Caco-2 (cell line): Measurements from ENCODE around the gene ACOT11. TPM values are rescaled to one million over a fixed set of nuclear protein-coding genes. Genes with fewer than 3 reads are reported as not detected.

Source experiments
- BruUV-seq: library from RNA; stranded (reverse); fragments of 400-500 nt; replicated peaks from 2 replicates; lab custom pipeline; 2021; lab: Mats Ljungman, UMichigan
- CTCF ChIA-PET: fragments of 300-600 bp; sonication (Branson Sonifier 250); formaldehyde crosslinking; loops from one replicate; lab custom pipeline; 2022; ENCODE audit warnings: antibody characterized with exemption; lab: Charles Lee
- POLR2A ChIA-PET: fragments of 300-600 bp; sonication (Branson Sonifier 250); formaldehyde crosslinking; loops from one replicate; lab custom pipeline; 2022; ENCODE audit warnings: antibody characterized with exemption; lab: Charles Lee
- DNase-seq, 2 experiments: peaks; one replicate each; pipeline versions ENCODE4 v3.0.0 to v3.0.0-alpha.2; 2020 to 2022
- H3K27me3 ChIP-seq: replicated peaks from 2 replicates; pipeline ENCODE4 v1.6.0; 2011; ENCODE audit warnings: low read length; ENCODE audit not compliant: control insufficient read depth, insufficient read depth
- H3K36me3 ChIP-seq: 2 replicates; pipeline ENCODE4 v1.5.1; 2011; ENCODE audit warnings: low read length; ENCODE audit not compliant: control insufficient read depth, insufficient read depth
- H3K4me1 ChIP-seq: fragments of 250-450 bp; sonication (Bioruptor Pico); 2 replicates; pipeline ENCODE4 v1.5.1; 2020; ENCODE audit warnings: mild to moderate bottlenecking
- H3K4me3 ChIP-seq: 2 replicates; pipeline ENCODE4 v1.5.1; 2011; ENCODE audit warnings: low read depth, mild to moderate bottlenecking, control low read depth, low read length
- H3K9me3 ChIP-seq: fragments of 250-450 bp; sonication (Bioruptor Pico); 2 replicates; pipeline ENCODE4 v1.5.1; 2020; ENCODE audit warnings: mild to moderate bottlenecking, moderate library complexity
- H3K27ac Mint-ChIP-seq: one replicate; pipeline ENCODE4 v1.8.0; 2022; ENCODE audit warnings: mixed read lengths; ENCODE audit not compliant: unreplicated experiment
- H3K27me3 Mint-ChIP-seq: one replicate; pipeline ENCODE4 v1.8.0; 2022; ENCODE audit warnings: mixed read lengths; ENCODE audit not compliant: insufficient read depth, unreplicated experiment
- H3K36me3 Mint-ChIP-seq: one replicate; pipeline ENCODE4 v1.8.0; 2022; ENCODE audit warnings: mild to moderate bottlenecking, mixed read lengths; ENCODE audit not compliant: insufficient read depth, unreplicated experiment
- H3K4me1 Mint-ChIP-seq: one replicate; pipeline ENCODE4 v1.8.0; 2022; ENCODE audit warnings: low read depth, mixed read lengths; ENCODE audit not compliant: unreplicated experiment
- H3K4me3 Mint-ChIP-seq: one replicate; pipeline ENCODE4 v1.8.0; 2022; ENCODE audit warnings: mild to moderate bottlenecking, moderate library complexity, mixed read lengths; ENCODE audit not compliant: unreplicated experiment
- H3K9me3 Mint-ChIP-seq: one replicate; pipeline ENCODE4 v1.8.0; 2022; ENCODE audit warnings: mixed read lengths; ENCODE audit not compliant: unreplicated experiment
- intact Hi-C: fragments of 100-400 bp; cut with micrococcal nuclease; formaldehyde crosslinking; loops from one replicate; pipeline ENCODE4 v1.10.0; 2022; ENCODE audit not compliant: unreplicated experiment
- total RNA-seq: library from RNA; stranded (reverse); gene quantifications from 2 replicates; pipeline ENCODE4 v1.2.3, GENCODE V29; 2022
- TF ChIP-seq, protein P1 (sequence below), 2 experiments: fragments of 200-600 bp in 1 of 2; IDR thresholded peaks; 1 replicate in 1 of 2; 2 replicates in 1 of 2; pipeline versions ENCODE4 v1.5.1 to v1.8.0; 2011 to 2022; ENCODE audit warnings: antibody characterized with exemption in 1 of 2, control low read depth in 1 of 2, inconsistent platforms in 1 of 2, low read depth in 1 of 2, low read length in 1 of 2, mild to moderate bottlenecking in 1 of 2, moderate library complexity in 1 of 2; ENCODE audit not compliant: insufficient read depth in 1 of 2, severe bottlenecking in 1 of 2, unreplicated experiment in 1 of 2

Gene ACOT11
- total RNA-seq, 1 experiment from 2014 or later, result 4.1 TPM

GRCh38 chr1:54565113-54565501 is 17.1 kb downstream of the ACOT11 start:
- no peaks in the 10 kb centered on the region for H3K27me3 Mint-ChIP-seq
- CTCF ChIA-PET, result no interaction called here
- POLR2A ChIA-PET, result no interaction called here
- peaks cover 14% of the 10 kb centered on the region for H3K4me1 ChIP-seq
- TF ChIP-seq, protein P1, sequence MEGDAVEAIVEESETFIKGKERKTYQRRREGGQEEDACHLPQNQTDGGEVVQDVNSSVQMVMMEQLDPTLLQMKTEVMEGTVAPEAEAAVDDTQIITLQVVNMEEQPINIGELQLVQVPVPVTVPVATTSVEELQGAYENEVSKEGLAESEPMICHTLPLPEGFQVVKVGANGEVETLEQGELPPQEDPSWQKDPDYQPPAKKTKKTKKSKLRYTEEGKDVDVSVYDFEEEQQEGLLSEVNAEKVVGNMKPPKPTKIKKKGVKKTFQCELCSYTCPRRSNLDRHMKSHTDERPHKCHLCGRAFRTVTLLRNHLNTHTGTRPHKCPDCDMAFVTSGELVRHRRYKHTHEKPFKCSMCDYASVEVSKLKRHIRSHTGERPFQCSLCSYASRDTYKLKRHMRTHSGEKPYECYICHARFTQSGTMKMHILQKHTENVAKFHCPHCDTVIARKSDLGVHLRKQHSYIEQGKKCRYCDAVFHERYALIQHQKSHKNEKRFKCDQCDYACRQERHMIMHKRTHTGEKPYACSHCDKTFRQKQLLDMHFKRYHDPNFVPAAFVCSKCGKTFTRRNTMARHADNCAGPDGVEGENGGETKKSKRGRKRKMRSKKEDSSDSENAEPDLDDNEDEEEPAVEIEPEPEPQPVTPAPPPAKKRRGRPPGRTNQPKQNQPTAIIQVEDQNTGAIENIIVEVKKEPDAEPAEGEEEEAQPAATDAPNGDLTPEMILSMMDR (IDR thresholded peaks at IDR 0.05; ENCODE audit: insufficient read depth in 1 of 2, low read depth in 1 of 2, low read length in 1 of 2, severe bottlenecking in 1 of 2, unreplicated experiment in 1 of 2), result no peak
- H3K9me3 ChIP-seq, result no peaks in the 10 kb centered on the region
- peaks cover 11% of the 10 kb centered on the region for H3K4me1 Mint-ChIP-seq
- H3K27ac Mint-ChIP-seq, result no peak overlapping the region
- H3K9me3 Mint-ChIP-seq, result no peaks in the 10 kb centered on the region
- no TSS peak for BruUV-seq
- no peaks in the 10 kb centered on the region for H3K27me3 ChIP-seq
- H3K4me3 Mint-ChIP-seq, result peak overlapping the region; percentile 45
- intact Hi-C loops, result no loop called here
- H3K36me3 Mint-ChIP-seq, result peaks cover 4% of the 10 kb centered on the region
- no peaks in the 10 kb centered on the region for H3K36me3 ChIP-seq
- peak overlapping the region; percentile 21; the same call in 1 of the 2 replicates for H3K4me3 ChIP-seq
- DNase-seq, result peak in 1 of 2 experiments; percentile 35

GRCh38 chr1:54566438-54567141 is 18.6 kb downstream of the ACOT11 start:
- H3K4me1 ChIP-seq, result peaks cover 14% of the 10 kb centered on the region
- Mint-ChIP-seq H3K4me3 (no peak overlapping the region), H3K9me3 (no peaks in the 10 kb centered on the region), H3K27ac (no peak overlapping the region), H3K36me3 (peaks cover 4% of the 10 kb centered on the region), H3K27me3 (no peaks in the 10 kb centered on the region), H3K4me1 (peaks cover 11% of the 10 kb centered on the region)
- H3K9me3 ChIP-seq, result no peaks in the 10 kb centered on the region
- no peak overlapping the region for H3K4me3 ChIP-seq
- DNase-seq, result no peak
- H3K36me3 ChIP-seq, result no peaks in the 10 kb centered on the region
- TF ChIP-seq, protein P1 (IDR thresholded peaks at IDR 0.05; ENCODE audit: insufficient read depth in 1 of 2, low read depth in 1 of 2, low read length in 1 of 2, severe bottlenecking in 1 of 2, unreplicated experiment in 1 of 2), result no peak
- ChIA-PET POLR2A (no interaction called here), CTCF (interaction anchor here (0.5 kb wide), 1 partner anchor 78 kb away, joined by 7 read pairs; no protein-coding TSS in a partner anchor)
- TSS peak; percentile 20 for BruUV-seq
- no peaks in the 10 kb centered on the region for H3K27me3 ChIP-seq
- intact Hi-C loops, result no loop called here

DNA sequence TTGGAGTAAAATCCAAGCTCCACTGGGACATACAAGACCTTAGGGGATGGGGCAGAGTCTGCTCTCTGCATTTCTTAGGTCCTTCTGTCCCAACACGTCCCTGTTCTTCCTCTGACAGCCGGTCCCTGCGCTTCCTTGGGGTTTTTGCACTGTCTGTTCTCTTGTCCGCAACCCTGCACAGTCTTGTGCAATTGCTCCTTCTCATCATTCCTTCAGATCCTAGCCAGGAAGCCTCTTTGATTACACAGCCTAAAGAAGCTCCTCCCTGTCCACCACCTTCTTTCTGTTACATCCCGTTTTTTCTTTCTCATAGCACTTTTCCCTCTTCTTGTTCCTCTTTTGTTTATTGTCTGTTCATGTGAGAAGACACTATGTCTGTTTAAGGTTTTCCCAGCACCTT is 19.9 kb downstream of the ACOT11 start:
- no peaks in the 10 kb centered on the region for H3K27me3 Mint-ChIP-seq
- Histone ChIP-seq H3K9me3 (no peaks in the 10 kb centered on the region), H3K4me3 (no peak overlapping the region), H3K36me3 (no peaks in the 10 kb centered on the region), H3K27me3 (no peaks in the 10 kb centered on the region), H3K4me1 (peaks cover 14% of the 10 kb centered on the region)
- no peak for DNase-seq
- H3K9me3 Mint-ChIP-seq, result no peaks in the 10 kb centered on the region
- ChIA-PET POLR2A (no interaction called here), CTCF (no interaction called here)
- H3K36me3 Mint-ChIP-seq, result peaks cover 4% of the 10 kb centered on the region
- H3K4me1 Mint-ChIP-seq, result peaks cover 11% of the 10 kb centered on the region
- no peak overlapping the region for H3K4me3 Mint-ChIP-seq
- no TSS peak for BruUV-seq
- H3K27ac Mint-ChIP-seq, result no peak overlapping the region
- TF ChIP-seq, protein P1 (IDR thresholded peaks at IDR 0.05; ENCODE audit: insufficient read depth in 1 of 2, low read depth in 1 of 2, low read length in 1 of 2, severe bottlenecking in 1 of 2, unreplicated experiment in 1 of 2), result no peak
- intact Hi-C loops, result no loop called here
